HCEC 1CT (cell line): ENCODE measurements around the gene CBX5.
"Not testable (repeated sequence)": the region's sequence is repeated elsewhere in the genome, so short reads cannot be mapped to it uniquely, and the experiment has no call there.

Experiments
- DNase-seq: peaks from one replicate; pipeline ENCODE4 v3.0.0-alpha.2; 2017

The CBX5 gene

GRCh38 chr12:54195737-54196347, 84.1 kb downstream of the CBX5 start:
- DNase-seq = peak; percentile 55

DNA sequence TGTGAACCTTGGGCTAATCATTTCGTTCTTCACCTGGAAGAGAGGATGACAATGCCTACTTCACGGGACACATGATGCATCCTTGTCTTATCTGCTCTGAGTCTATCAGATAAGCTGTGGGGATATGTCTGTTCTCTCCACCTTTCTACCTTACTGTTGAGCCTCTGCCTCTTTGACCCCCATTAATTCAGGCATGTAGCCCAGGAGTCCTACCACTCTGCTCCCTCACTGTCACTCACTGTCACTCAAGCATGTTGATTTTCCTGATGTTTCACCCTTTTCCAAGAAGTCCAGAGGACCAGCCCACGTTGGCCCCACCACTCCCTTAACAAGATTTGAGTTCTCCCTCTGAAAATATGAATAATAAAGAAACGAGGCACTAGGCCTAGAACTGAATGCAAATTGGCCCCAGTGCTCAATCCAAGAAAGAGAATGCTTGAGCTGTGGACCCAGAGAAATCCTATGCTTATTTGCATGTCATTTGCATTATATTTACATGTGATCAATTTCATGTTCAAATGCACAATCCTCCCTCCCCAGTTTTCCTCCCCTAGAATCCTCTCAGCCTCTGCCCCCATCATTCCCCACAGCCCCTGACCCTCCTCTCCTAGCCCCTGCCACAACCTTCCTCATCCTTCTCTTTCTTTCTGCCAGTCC, 84.7 kb downstream of the CBX5 start:
- DNase-seq = no peak

GRCh38 chr12:54194611-54195010, 85.3 kb downstream of the CBX5 start:
- not testable (repeated sequence) for DNase-seq

- DNase-seq = no peak
Measured at GRCh38 chr12:54193434-54193833, 86.5 kb downstream of the CBX5 start.

- DNase-seq = peak; percentile 66
Measured at GRCh38 chr12:54191550-54192022, 88.3 kb downstream of the CBX5 start.

DNA sequence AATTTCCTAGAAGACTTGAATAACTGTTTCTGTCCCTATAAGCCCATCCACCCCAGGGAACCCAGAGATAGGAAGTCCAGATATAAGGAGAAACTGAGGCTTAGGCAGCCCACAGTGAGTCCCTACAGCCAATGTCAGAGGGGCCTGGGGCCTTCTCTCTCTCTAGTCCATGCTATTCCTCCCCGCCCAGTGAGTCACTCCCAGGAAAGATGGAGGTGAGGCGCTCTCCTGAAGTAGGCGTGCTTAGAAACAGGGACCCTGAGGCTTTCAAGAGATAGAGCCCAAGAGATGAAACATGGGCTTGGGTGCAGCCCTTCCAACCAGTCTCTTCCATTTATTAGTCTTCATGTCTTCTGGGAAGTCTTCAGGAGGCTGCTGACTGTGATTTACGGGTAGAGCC, 88.8 kb downstream of the CBX5 start:
- DNase-seq = no peak

DNA sequence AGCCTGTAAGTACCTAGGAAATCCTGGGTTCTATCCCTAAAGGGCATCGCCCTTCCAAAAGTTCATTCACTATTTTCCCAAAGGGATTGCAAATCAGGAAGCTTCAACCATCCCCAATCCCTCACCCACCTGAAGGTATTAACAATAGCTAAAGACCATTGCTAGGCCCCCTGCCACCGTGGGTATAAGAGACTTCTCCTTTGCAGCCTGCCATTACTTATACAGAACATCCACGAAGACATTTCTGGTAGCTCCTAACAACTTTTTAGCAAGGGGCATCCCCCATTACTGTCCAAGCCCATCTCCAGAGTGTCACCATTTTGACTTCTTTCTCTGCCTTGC, 90.8 kb downstream of the CBX5 start:
- DNase-seq = no peak

- no peak for DNase-seq
Measured at GRCh38 chr12:54187075-54187474, 92.8 kb downstream of the CBX5 start.

DNA sequence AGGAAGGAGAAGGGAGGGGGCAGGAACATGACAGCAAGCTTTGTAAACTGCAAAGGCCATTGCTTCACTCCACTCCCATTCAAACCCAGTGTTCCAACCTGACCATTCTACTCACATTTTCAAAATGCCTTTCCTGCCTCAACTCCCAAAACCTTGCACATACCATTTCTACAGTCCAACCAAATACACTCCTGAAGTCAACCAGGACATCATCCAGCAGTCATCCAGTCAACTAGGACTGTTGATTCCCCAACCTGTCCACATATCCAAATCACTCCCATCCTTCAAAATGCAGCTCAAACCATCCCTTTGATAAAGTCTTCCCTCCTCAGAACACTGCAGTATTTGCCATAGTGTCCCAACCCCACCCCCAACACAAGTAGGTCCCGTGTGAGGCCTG, 94.0 kb downstream of the CBX5 start:
- DNase-seq = no peak

GRCh38 chr12:54185297-54185696, 94.6 kb downstream of the CBX5 start:
- DNase-seq = not testable (repeated sequence)

- no peak for DNase-seq
Measured at GRCh38 chr12:54184024-54184805, 95.7 kb downstream of the CBX5 start.

DNA sequence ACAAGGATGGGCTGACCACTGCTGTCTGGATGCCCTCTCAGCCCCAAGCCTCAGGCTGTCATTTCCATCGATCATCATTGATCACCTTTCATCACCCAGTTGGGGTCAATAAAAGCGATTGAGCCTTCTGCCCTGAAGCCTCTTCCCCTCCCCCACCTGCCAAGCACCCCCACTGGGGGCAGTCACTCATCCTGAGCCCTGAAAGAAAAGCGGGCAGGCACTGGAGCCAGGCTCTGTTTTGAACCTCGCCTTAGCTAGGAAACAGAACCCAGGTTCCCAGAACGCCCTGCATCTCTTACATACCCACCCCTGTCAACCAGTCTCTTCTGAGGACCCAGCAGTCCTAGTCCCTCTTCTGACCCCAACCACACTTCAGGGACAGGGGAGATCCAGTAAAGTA, 96.9 kb downstream of the CBX5 start:
- DNase-seq = no peak

DNA sequence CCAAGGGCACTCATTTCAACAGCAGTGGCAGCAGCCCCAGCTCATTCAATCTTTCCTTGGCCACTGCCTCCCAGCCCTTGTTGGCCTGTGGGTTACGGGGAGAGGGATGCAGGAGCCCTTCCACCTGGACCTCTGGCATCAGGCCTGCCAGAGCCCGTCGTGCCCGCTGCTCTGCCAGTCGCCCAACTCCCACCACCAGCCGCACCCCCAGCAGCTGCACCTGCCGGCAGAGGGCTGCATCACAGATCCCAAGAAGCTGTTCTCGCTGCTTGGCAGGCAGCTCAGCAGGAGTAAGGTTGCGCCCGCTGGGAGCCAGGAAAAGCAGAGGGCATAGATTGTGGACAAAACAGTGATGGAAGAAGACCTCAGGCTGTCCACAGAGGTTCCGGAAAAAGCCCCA, 97.8 kb downstream of the CBX5 start:
- no peak for DNase-seq
